Measurements from ENCODE around the gene TTF2.
A peak's percentile ranks its signal among the peaks of the same experiment; 100 is the strongest.

TTF2 gene

DNA sequence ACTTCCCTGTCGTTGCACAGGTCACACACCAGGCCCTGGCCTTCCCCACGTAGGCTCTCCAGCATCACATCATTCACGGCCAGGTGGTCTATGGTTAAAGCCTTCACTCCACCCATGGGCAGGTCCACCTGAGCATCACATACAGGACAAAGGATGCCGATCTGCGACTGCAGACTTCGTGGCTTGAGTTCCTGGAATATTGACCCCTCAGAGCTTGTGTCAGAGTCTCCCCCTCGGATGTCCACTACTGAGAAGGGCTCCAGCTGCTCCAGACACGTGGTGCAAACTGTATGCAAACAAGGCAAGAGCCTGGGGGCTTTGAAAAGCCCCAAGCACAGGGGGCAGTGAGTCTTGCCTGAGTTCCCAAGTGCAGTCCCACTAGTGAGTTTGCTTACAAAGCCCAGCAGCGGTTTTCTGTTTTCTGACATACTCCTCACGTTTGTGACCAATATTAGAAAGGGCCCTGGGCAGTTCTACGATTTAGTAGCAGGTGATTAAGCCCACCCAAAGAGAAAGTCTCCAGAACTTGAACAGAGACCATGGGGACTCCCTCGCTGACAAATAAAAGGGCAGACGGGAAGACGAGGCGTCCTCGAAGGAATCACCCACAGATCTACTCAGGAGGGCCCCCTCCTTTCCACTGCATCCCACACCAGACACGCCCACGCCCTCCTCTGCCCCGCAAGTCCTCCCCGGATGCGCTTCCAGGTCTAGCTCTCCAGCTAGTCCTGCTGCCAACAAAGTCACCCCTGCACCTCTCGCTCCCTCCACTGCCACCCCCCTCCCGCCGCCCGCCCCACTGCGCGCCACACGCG is 60.9 kb downstream of the TTF2 start:
- peak overlapping the region; percentile 78 for H3K27ac ChIP-seq
- TF ChIP-seq ZFX (IDR thresholded peaks at IDR 0.05) = no peak
- TF ChIP-seq CTCF (conservative IDR thresholded peaks at IDR 0.05) = no peak

GRCh38 chr1:117121589-117122329 is 61.6 kb downstream of the TTF2 start, which contains the start of gene TRIM45:
TRIM45 (minus strand) TSS chr1:117121749; CDS start chr1:117121201, 548 bp downstream.
- TF ChIP-seq ZFX (IDR thresholded peaks at IDR 0.05) (0 out of 2 replicates have a peak, but pooled peaks have one; percentile 12), CTCF (conservative IDR thresholded peaks at IDR 0.05) (peak; percentile 90)
- H3K27ac ChIP-seq = peak within 1 kb of the TSS; percentile 78

DNA sequence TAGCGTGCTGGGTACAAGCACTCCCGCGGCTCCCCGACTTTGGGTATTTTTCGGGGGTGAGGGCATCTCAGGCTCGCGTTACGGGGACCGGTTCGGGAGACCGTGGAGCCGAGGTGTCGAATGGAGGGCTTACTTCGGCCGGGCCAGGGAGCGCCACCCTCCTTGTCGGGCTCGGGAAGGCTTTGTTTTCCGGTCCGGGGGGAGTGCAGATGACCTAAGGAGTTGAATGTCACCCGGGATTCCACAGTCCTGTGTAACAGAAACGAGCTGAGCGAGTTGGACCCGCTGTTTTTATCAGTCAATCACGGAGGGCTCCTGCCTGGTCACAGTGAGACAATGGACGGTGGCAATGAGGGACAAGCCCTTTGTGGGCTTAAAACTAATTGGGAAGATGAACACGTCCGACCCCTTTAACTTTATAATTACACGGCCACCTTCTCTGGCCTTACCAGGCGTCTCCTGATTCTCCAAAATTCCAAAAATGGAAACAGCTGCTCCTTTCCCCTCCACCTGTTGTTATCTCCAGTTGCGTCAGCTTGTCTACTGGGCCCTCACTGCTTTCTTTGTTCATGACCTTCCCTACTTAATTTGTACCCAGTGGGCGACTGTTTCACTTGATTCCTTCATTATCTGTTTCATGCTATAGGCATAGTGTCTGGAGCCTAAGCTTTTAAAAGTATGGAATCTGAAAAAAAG is 62.4 kb downstream of the TTF2 start:
- peak overlapping the region; percentile 78 for H3K27ac ChIP-seq
- TF ChIP-seq ZFX (IDR thresholded peaks at IDR 0.05) (no peak), CTCF (conservative IDR thresholded peaks at IDR 0.05) (peak; percentile 55)

- no peak for TF ChIP-seq ZFX (IDR thresholded peaks at IDR 0.05)
- no peak for TF ChIP-seq CTCF (conservative IDR thresholded peaks at IDR 0.05)
- no peak overlapping the region for H3K27ac ChIP-seq
Observed at GRCh38 chr1:117123274-117123673, 63.1 kb downstream of the TTF2 start.

DNA sequence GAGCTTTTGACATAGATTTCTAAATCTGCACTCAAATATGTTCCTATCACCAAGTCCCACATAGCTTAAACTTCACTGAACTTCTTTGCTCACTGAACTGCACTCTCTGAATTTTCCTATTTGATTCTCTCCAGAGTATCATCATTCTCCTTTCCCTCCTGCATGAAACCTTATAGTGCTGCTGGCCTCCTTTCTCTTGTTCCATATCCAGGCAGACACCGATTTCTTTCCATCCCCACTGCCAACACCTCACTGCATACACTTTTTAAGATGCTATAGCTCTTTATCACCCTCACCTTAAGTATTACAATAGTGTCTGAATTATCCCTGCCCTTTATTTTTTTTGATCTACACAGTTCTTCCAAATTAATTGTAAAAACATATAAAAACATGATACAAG is 64.5 kb downstream of the TTF2 start:
- no peak for TF ChIP-seq CTCF (conservative IDR thresholded peaks at IDR 0.05)
- H3K27ac ChIP-seq = no peak overlapping the region

GRCh38 chr1:117127795-117128194 is 67.7 kb downstream of the TTF2 start:
- no peak overlapping the region; the same call in 1 of the 2 replicates for H3K27ac ChIP-seq

More at GRCh38 chr1:117127795-117128194, 67.7 kb downstream of the TTF2 start:
- no peak for TF ChIP-seq CTCF (conservative IDR thresholded peaks at IDR 0.05)
- TF ChIP-seq ZFX (IDR thresholded peaks at IDR 0.05) = no peak
